SU-DHL-6 (cell line): ENCODE results near the gene APOC3.

Experiments used
- H2AFZ ChIP-seq: fragments of 200-600 bp; sonication (generic); 2 replicates; pipeline ENCODE4 v1.6.1; 2014; ENCODE audit warnings: low read depth, mild to moderate bottlenecking, moderate library complexity, mixed read lengths, antibody characterized with exemption, low read length; ENCODE audit not compliant: severe bottlenecking
- H3F3A ChIP-seq: fragments of 200-600 bp; shearing (Covaris generic); 2 replicates; pipeline ENCODE4 v1.6.0; 2016; ENCODE audit warnings: antibody characterized with exemption, mild to moderate bottlenecking; ENCODE audit not compliant: insufficient read depth
- H3K27ac ChIP-seq: fragments of 200-600 bp; sonication (generic); 2 replicates; pipeline ENCODE4 v1.5.1; 2016; ENCODE audit warnings: low read depth, mild to moderate bottlenecking, low read length, moderate library complexity, mixed read lengths
- H3K27me3 ChIP-seq: fragments of 200-600 bp; sonication (generic), shearing (Covaris generic); 2 replicates; pipeline ENCODE4 v1.6.0; 2014; ENCODE audit warnings: mild to moderate bottlenecking, low read length
- H3K36me3 ChIP-seq: fragments of 200-600 bp; sonication (generic); 2 replicates; pipeline ENCODE4 v1.6.1; 2014; ENCODE audit warnings: mild to moderate bottlenecking, low read length, mixed read lengths
- H3K4me2 ChIP-seq: fragments of 300-600, 200-600 bp; shearing (Covaris generic), sonication (generic); 2 replicates; pipeline ENCODE4 v1.6.0; 2014; ENCODE audit warnings: low read length, low read depth, mild to moderate bottlenecking; ENCODE audit not compliant: poor library complexity, severe bottlenecking
- H3K4me3 ChIP-seq: fragments of 200-600 bp; sonication (generic); 2 replicates; pipeline ENCODE4 v1.5.1; 2014; ENCODE audit warnings: antibody characterized with exemption, low read length, mild to moderate bottlenecking, mixed read lengths; ENCODE audit not compliant: insufficient read depth, poor library complexity, severe bottlenecking
- H3K79me2 ChIP-seq: fragments of 200-600 bp; sonication (generic); 2 replicates; pipeline ENCODE4 v1.6.1; 2014; ENCODE audit warnings: mild to moderate bottlenecking, low read length, moderate library complexity; ENCODE audit not compliant: insufficient read depth
- H3K9ac ChIP-seq: fragments of 200-600 bp; sonication (generic); 2 replicates; pipeline ENCODE4 v1.7.0; 2014; ENCODE audit warnings: mild to moderate bottlenecking, low read length
- H3K9me2 ChIP-seq: fragments of 200-600 bp; sonication (generic); replicated peaks from 2 replicates; pipeline ENCODE4 v1.6.1; 2014; ENCODE audit warnings: low read length; ENCODE audit not compliant: insufficient read depth
- H3K9me3 ChIP-seq: fragments of 200-600 bp; sonication (generic); 2 replicates; pipeline ENCODE4 v1.6.1; 2014; ENCODE audit warnings: low read length, mixed read lengths; ENCODE audit not compliant: insufficient read depth
- H4K20me1 ChIP-seq: fragments of 200-600 bp; sonication (generic); 2 replicates; pipeline ENCODE4 v1.6.1; 2014; ENCODE audit warnings: low read depth, mild to moderate bottlenecking, antibody characterized with exemption, low read length, moderate library complexity, mixed read lengths
- EZH2phosphoT487 ChIP-seq: fragments of 200-600 bp; sonication (generic), shearing (Covaris generic); conservative IDR thresholded peaks from 2 replicates; pipeline ENCODE4 v1.6.1; 2018; ENCODE audit warnings: mild to moderate bottlenecking, antibody characterized with exemption, low read length, moderate library complexity, mixed read lengths
- TF ChIP-seq, protein P1 (sequence below): fragments of 200-600 bp; sonication (generic); IDR thresholded peaks from one replicate; pipeline ENCODE4 v1.5.1; 2017; ENCODE audit warnings: antibody characterized with exemption, mild to moderate bottlenecking, low read length, moderate library complexity; ENCODE audit not compliant: insufficient read depth, poor library complexity, severe bottlenecking

Gene APOC3

GRCh38 chr11:116835791-116836631 is 6.3 kb downstream of the APOC3 start:
- no peaks in the 10 kb centered on the region for H3K79me2 ChIP-seq
- H3K9ac ChIP-seq: peak overlapping the region; percentile 59
- no peaks in the 10 kb centered on the region for H4K20me1 ChIP-seq
- no peaks in the 10 kb centered on the region for H3F3A ChIP-seq
- no peak overlapping the region for H3K27ac ChIP-seq
- H3K27me3 ChIP-seq: no peaks in the 10 kb centered on the region
- TF ChIP-seq, protein P1, sequence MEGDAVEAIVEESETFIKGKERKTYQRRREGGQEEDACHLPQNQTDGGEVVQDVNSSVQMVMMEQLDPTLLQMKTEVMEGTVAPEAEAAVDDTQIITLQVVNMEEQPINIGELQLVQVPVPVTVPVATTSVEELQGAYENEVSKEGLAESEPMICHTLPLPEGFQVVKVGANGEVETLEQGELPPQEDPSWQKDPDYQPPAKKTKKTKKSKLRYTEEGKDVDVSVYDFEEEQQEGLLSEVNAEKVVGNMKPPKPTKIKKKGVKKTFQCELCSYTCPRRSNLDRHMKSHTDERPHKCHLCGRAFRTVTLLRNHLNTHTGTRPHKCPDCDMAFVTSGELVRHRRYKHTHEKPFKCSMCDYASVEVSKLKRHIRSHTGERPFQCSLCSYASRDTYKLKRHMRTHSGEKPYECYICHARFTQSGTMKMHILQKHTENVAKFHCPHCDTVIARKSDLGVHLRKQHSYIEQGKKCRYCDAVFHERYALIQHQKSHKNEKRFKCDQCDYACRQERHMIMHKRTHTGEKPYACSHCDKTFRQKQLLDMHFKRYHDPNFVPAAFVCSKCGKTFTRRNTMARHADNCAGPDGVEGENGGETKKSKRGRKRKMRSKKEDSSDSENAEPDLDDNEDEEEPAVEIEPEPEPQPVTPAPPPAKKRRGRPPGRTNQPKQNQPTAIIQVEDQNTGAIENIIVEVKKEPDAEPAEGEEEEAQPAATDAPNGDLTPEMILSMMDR: peak; percentile 62
- no peak for TF ChIP-seq EZH2phosphoT487
- no peaks in the 10 kb centered on the region for H3K36me3 ChIP-seq
- no peaks in the 10 kb centered on the region for H3K9me3 ChIP-seq
- peak overlapping the region; percentile 96 for H2AFZ ChIP-seq
- peak overlapping the region; percentile 50 for H3K4me3 ChIP-seq
- no peaks in the 10 kb centered on the region for H3K9me2 ChIP-seq
- H3K4me2 ChIP-seq: peak overlapping the region; percentile 73

DNA sequence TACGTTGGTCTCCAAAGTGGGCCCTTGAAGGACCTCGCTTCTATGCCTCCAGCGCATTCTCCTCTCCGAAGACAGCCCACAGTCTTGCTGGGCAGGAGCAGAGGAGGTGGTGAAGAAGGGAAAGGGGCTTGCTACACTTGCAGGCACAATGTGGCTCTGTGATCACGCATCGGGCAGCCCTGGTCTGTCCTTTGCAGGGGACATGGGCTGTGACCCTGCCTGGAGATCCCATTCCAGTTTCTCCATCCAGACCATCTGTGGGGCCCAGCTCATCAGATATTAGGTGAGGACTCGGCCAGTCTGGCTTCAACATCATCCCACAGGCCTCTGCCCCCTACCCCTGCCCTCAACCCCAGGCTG is 6.9 kb downstream of the APOC3 start:
- no peak overlapping the region for H3K9ac ChIP-seq
- H3K9me3 ChIP-seq: no peaks in the 10 kb centered on the region
- H4K20me1 ChIP-seq: no peaks in the 10 kb centered on the region
- H3K27me3 ChIP-seq: no peaks in the 10 kb centered on the region
- H2AFZ ChIP-seq: no peak overlapping the region
- no peaks in the 10 kb centered on the region for H3K9me2 ChIP-seq
- no peak for TF ChIP-seq EZH2phosphoT487
- no peak overlapping the region for H3K4me3 ChIP-seq
- H3K36me3 ChIP-seq: no peaks in the 10 kb centered on the region
- H3K27ac ChIP-seq: no peak overlapping the region
- no peaks in the 10 kb centered on the region for H3K79me2 ChIP-seq
- H3K4me2 ChIP-seq: no peak overlapping the region
- H3F3A ChIP-seq: no peaks in the 10 kb centered on the region

DNA sequence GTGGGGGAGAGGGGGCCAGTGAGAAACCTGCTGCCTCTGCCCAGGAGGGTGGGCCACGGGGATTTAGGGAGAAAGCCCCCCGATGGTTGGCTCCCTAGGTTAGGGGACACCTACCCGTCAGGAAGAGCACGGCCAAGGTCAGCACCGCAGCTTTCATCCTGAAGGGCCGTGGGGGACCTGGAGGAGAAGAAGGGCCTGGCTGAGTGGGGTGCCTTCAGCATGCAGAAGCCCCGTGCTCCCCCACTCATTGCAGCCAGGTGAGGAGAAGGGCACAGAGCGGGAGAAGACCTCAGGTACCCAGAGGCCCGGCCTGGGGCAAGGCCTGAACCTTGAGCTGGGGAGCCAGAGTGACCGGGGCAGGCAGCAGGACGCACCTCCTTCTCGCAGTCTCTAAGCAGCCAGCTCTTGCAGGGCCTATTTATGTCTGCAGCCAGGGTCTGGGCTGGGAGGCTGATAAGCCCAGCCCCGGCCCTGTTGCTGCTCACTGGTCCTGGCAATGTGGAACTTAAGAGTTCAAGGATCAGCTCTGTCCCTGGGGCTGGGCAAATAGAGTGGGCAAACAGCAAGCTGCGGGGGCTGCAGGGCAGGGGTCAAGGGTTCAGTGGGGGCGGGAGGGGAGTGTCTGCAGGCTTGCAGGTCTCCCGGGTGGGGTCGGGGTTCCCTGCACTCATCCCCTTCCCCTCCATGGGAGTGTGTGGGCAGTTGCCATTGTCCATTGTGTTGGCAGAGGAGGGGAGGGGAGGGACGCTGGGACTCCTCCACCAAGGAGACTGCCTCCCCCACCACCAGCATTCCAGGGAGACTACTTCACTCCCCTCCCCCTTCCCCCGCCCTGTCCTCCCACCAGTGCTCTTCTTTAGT is 7.8 kb downstream of the APOC3 start, which contains the start of gene APOA1:
TSS of gene APOA1 (minus strand) at position 392 of the 861 bp plus-strand sequence. CDS start at position 157, 235 bp downstream.
- no peaks in the 10 kb centered on the region for H3K9me3 ChIP-seq
- no peaks in the 10 kb centered on the region for H3K36me3 ChIP-seq
- H3K27ac ChIP-seq: no peak within 1 kb of the TSS
- H3K9me2 ChIP-seq: no peaks in the 10 kb centered on the region
- H3K27me3 ChIP-seq: no peaks in the 10 kb centered on the region
- H3K9ac ChIP-seq: no peak within 1 kb of the TSS
- H3K79me2 ChIP-seq: no peaks in the 10 kb centered on the region
- H3K4me3 ChIP-seq: no peak within 1 kb of the TSS
- no peak within 1 kb of the TSS for H2AFZ ChIP-seq
- no peak within 1 kb of the TSS for H3K4me2 ChIP-seq
- no peaks in the 10 kb centered on the region for H4K20me1 ChIP-seq
- TF ChIP-seq EZH2phosphoT487: no peak
- TF ChIP-seq, protein P1: no peak
- no peaks in the 10 kb centered on the region for H3F3A ChIP-seq
